ENCODE measurements around the gene FARP1.

FARP1 gene

GRCh38 chr13:98495627-98496478 is 353.0 kb downstream of the FARP1 start:
- TF ChIP-seq CTCF (conservative IDR thresholded peaks at IDR 0.05; ENCODE audit: control insufficient read depth, insufficient read depth, low read depth, low read length): no peak

GRCh38 chr13:98496479-98496791 is 353.5 kb downstream of the FARP1 start:
- TF ChIP-seq CTCF (conservative IDR thresholded peaks at IDR 0.05; ENCODE audit: control insufficient read depth, insufficient read depth, low read depth, low read length): no peak
- H3K4me3 ChIP-seq (ENCODE audit: control insufficient read depth, low read depth, low read length): no peak overlapping the region
- no peak for DNase-seq (ENCODE audit: low read depth)

More at GRCh38 chr13:98495627-98496478, 353.0 kb downstream of the FARP1 start:
- no peak overlapping the region for H3K4me3 ChIP-seq (ENCODE audit: control insufficient read depth, low read depth, low read length)
- peak; percentile 62 for DNase-seq (ENCODE audit: low read depth)

- no peak for TF ChIP-seq CTCF (conservative IDR thresholded peaks at IDR 0.05; ENCODE audit: control insufficient read depth, insufficient read depth, low read depth, low read length)
- no peak overlapping the region for H3K4me3 ChIP-seq (ENCODE audit: control insufficient read depth, low read depth, low read length)
- DNase-seq (ENCODE audit: low read depth): no peak
Measured at GRCh38 chr13:98496966-98497365, 354.1 kb downstream of the FARP1 start.

- no peak for DNase-seq (ENCODE audit: low read depth)
- no peak for TF ChIP-seq CTCF (conservative IDR thresholded peaks at IDR 0.05; ENCODE audit: control insufficient read depth, insufficient read depth, low read depth, low read length)
- H3K4me3 ChIP-seq (ENCODE audit: control insufficient read depth, low read depth, low read length): no peak overlapping the region
Measured at GRCh38 chr13:98500963-98501421, 358.1 kb downstream of the FARP1 start.

GRCh38 chr13:98503175-98504028 is 360.5 kb downstream of the FARP1 start:
- DNase-seq (ENCODE audit: low read depth): peak; percentile 30
- no peak overlapping the region for H3K4me3 ChIP-seq (ENCODE audit: control insufficient read depth, low read depth, low read length)
- no peak for TF ChIP-seq CTCF (conservative IDR thresholded peaks at IDR 0.05; ENCODE audit: control insufficient read depth, insufficient read depth, low read depth, low read length)

GRCh38 chr13:98504029-98504351 is 361.1 kb downstream of the FARP1 start:
- no peak for TF ChIP-seq CTCF (conservative IDR thresholded peaks at IDR 0.05; ENCODE audit: control insufficient read depth, insufficient read depth, low read depth, low read length)
- no peak overlapping the region for H3K4me3 ChIP-seq (ENCODE audit: control insufficient read depth, low read depth, low read length)
- no peak for DNase-seq (ENCODE audit: low read depth)
